Tibial nerve (tissue), 4 donors: ENCODE measurements around the gene THRSP. TPM values are rescaled to one million over a fixed set of nuclear protein-coding genes. Genes with fewer than 3 reads are reported as not detected.
A peak's percentile ranks its signal among the peaks of the same experiment; 100 is the strongest.
"Not testable (repeated sequence)": the region's sequence is repeated elsewhere in the genome, so short reads cannot be mapped to it uniquely, and the experiment has no call there.

Experiments
- DNase-seq, 2 donors: peaks; one replicate each; pipeline ENCODE4 v3.0.0-alpha.2; 2019; ENCODE audit warnings: low spot score in 2 of 2
- H3K27ac ChIP-seq, 4 donors: fragments of 200-600 bp; sonication (generic) in 3 of 4; one replicate each; pipeline ENCODE4 v1.5.1; 2017 to 2019; ENCODE audit warnings: mild to moderate bottlenecking in 1 of 4
- H3K27me3 ChIP-seq, 2 donors: fragments of 200-600 bp; sonication (generic) in 1 of 2; one replicate each; pipeline versions ENCODE4 v1.5.1 to v1.6.0; 2017 to 2019
- H3K36me3 ChIP-seq, 3 donors: fragments of 200-600 bp; sonication (generic); one replicate each; pipeline ENCODE4 v1.5.1; 2018 to 2019
- H3K4me1 ChIP-seq, 4 donors: fragments of 200-600 bp; sonication (generic) in 3 of 4; one replicate each; pipeline ENCODE4 v1.5.1; 2017 to 2019
- H3K4me3 ChIP-seq, 4 donors: fragments of 200-600 bp; sonication (generic) in 3 of 4; one replicate each; pipeline ENCODE4 v1.5.1; 2017 to 2019; ENCODE audit warnings: mild to moderate bottlenecking in 1 of 4, moderate library complexity in 1 of 4
- H3K9me3 ChIP-seq, 4 donors: fragments of 200-600 bp; sonication (generic) in 3 of 4; one replicate each; pipeline ENCODE4 v1.5.1; 2017 to 2019
- CTCF ChIP-seq, 5 experiments: fragments of 200-600 bp in 3 of 5; fragments of 450-650 bp in 2 of 5; sonication (generic) in 3 of 5; IDR thresholded peaks; one replicate each; pipeline ENCODE4 v1.5.1; 2016 to 2019; ENCODE audit warnings: antibody characterized with exemption in 5 of 5, mild to moderate bottlenecking in 3 of 5, moderate library complexity in 2 of 5
- EP300 ChIP-seq, 2 donors: sonication (generic); formaldehyde crosslinking; IDR thresholded peaks; one replicate each; pipeline ENCODE4 v1.6.1; 2017; ENCODE audit warnings: antibody characterized with exemption in 2 of 2, mild to moderate bottlenecking in 1 of 2
- POLR2A ChIP-seq, 2 donors: fragments of 450-650 bp; IDR thresholded peaks; one replicate each; pipeline ENCODE4 v1.6.1; 2017; ENCODE audit warnings: antibody characterized with exemption in 2 of 2, mild to moderate bottlenecking in 2 of 2, moderate library complexity in 2 of 2
- WGBS, 2 donors: methylation state at CpG; one replicate each; pipeline ENCODE4 v1.1.5; 2018; 5-methylcytosine and 5-hydroxymethylcytosine counted together
- total RNA-seq, 4 donors: library from RNA; depleted of rRNA; stranded (reverse); fragments of >200 nt; gene quantifications; one replicate each; pipeline ENCODE4 v1.1.0, GENCODE V29; 2016

The THRSP gene
- total RNA-seq, 4 donors from 2014 or later: 4.0 to 22.9 (median 8.7) TPM

GRCh38 chr11:78039919-78040671, 23.6 kb upstream of the THRSP start:
- WGBS, 2 donors: 15% methylated on average over 7 of the region's 7 CpGs
- Histone ChIP-seq H3K4me3 (peak overlapping the region in 3 of 4 donors; percentile 6 to 26 (median 11)), H3K9me3 (no peaks in the 10 kb centered on the region), H3K4me1 (peaks cover 0 to 28% (median 17%) of the 10 kb centered on the region in 4 donors), H3K27me3 (no peaks in the 10 kb centered on the region), H3K27ac (peak overlapping the region in 3 of 4 donors; percentile 62 to 72 (median 68)), H3K36me3 (no peaks in the 10 kb centered on the region)
- peak; percentile 33 to 47 for DNase-seq
- TF ChIP-seq EP300 (IDR thresholded peaks at IDR 0.05) (peak in 1 of 2 donors; percentile 25), POLR2A (IDR thresholded peaks at IDR 0.05) (no peak), CTCF (IDR thresholded peaks at IDR 0.05) (no peak)

- no peak for DNase-seq
- Histone ChIP-seq H3K27me3 (no peaks in the 10 kb centered on the region), H3K36me3 (no peaks in the 10 kb centered on the region), H3K27ac (peak overlapping the region in 2 of 4 donors; percentile 62 to 72), H3K9me3 (no peaks in the 10 kb centered on the region), H3K4me3 (no peak overlapping the region), H3K4me1 (peaks cover 0 to 35% (median 21%) of the 10 kb centered on the region in 4 donors)
- WGBS, 2 donors: 89 to 94% methylated on average over 15 of the region's 15 CpGs
- TF ChIP-seq CTCF (IDR thresholded peaks at IDR 0.05) (no peak), EP300 (IDR thresholded peaks at IDR 0.05) (no peak), POLR2A (IDR thresholded peaks at IDR 0.05) (no peak)
Observed at GRCh38 chr11:78040691-78041379, 22.8 kb upstream of the THRSP start.

GRCh38 chr11:78041380-78041719, 22.3 kb upstream of the THRSP start:
- 91 to 92% methylated on average over 8 of the region's 8 CpGs for WGBS, 2 donors
- H3K4me1 ChIP-seq: peaks cover 0 to 37% (median 22%) of the 10 kb centered on the region in 4 donors
- not testable (repeated sequence) for H3K36me3 ChIP-seq, H3K4me3 ChIP-seq, H3K9me3 ChIP-seq, H3K27ac ChIP-seq, DNase-seq, H3K27me3 ChIP-seq

GRCh38 chr11:78041843-78042440, 21.7 kb upstream of the THRSP start:
- TF ChIP-seq CTCF (IDR thresholded peaks at IDR 0.05) (no peak), EP300 (IDR thresholded peaks at IDR 0.05) (no peak), POLR2A (IDR thresholded peaks at IDR 0.05) (no peak)
- no peak overlapping the region for H3K4me3 ChIP-seq
- no peak overlapping the region for H3K27ac ChIP-seq

GRCh38 chr11:78044706-78045105, 19.0 kb upstream of the THRSP start:
- Histone ChIP-seq H3K27ac (no peak overlapping the region), H3K4me3 (no peak overlapping the region), H3K36me3 (no peaks in the 10 kb centered on the region), H3K4me1 (peaks cover 0 to 24% (median 15%) of the 10 kb centered on the region in 4 donors), H3K27me3 (no peaks in the 10 kb centered on the region), H3K9me3 (no peaks in the 10 kb centered on the region)
- DNase-seq: no peak
- 76 to 81% methylated on average over 5 of the region's 5 CpGs for WGBS, 2 donors
- TF ChIP-seq EP300 (IDR thresholded peaks at IDR 0.05): no peak
- no peak for TF ChIP-seq CTCF (IDR thresholded peaks at IDR 0.05)
- no peak for TF ChIP-seq POLR2A (IDR thresholded peaks at IDR 0.05)

More at GRCh38 chr11:78041843-78042440, 21.7 kb upstream of the THRSP start:
- H3K4me1 ChIP-seq: peaks cover 0 to 37% (median 23%) of the 10 kb centered on the region in 4 donors
- 93 to 96% methylated on average over 14 of the region's 14 CpGs for WGBS, 2 donors
- no peaks in the 10 kb centered on the region for H3K36me3 ChIP-seq
- no peaks in the 10 kb centered on the region for H3K9me3 ChIP-seq
- H3K27me3 ChIP-seq: no peaks in the 10 kb centered on the region
- no peak for DNase-seq
